ENCODE data around the gene NSD2.
"Not testable (repeated sequence)": the region's sequence is repeated elsewhere in the genome, so short reads cannot be mapped to it uniquely, and the experiment has no call there.

NSD2 gene

DNA sequence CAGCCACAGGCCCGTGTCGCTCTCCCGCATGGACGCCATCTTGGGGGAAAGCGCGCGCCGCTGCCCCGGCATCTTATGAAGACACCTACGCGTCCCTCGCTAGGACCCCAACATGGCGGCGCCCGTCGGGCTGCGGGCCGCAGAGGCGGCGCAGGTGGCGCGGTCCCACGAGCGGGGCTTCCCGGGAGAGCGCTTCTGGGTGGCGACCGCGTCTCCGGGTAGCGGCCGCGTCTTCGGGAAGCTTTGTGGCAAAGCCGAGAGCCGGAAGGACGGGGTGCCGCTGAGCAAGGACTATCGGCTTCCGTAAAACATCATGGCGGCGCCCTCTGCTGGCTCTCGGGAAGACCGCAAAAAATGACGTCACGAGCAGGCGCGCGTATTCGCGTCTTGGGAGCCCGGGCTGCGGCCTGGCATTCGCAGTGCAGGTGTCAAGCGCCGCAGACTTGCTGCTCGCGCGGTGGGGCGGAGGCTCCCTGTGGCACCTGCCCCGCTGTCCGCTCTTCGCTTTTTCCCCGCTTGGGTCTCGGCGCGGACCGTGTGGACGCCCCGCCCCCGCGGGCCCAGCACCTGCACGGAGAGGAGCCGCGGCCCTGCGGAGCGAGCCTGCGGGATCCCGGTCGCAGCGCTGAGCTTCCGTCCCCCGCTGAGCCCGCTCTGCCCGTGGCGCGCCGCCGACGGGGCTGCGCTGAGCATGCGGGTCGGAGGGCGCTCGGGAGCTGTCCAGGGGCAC is 137.9 kb downstream of the NSD2 start, which contains the start of gene NELFA:
TSS of gene NELFA (minus strand) at position 54 of the 730 bp plus-strand sequence. CDS start at position 39, 15 bp downstream.
- no peaks in the 10 kb centered on the region for H3K9me3 ChIP-seq (ENCODE audit: control insufficient read depth, insufficient read depth, low read depth, low read length)
- H3K4me3 ChIP-seq (ENCODE audit: low read depth, low read length), result peak within 1 kb of the TSS; percentile 100
- peaks cover 5% of the 10 kb centered on the region; the same call in 1 of the 2 replicates for H3K4me1 ChIP-seq (ENCODE audit: control insufficient read depth, insufficient read depth, low read length)
- H3K9ac ChIP-seq (ENCODE audit: low read length), result peak within 1 kb of the TSS; percentile 95
- H3K27me3 ChIP-seq (ENCODE audit: control insufficient read depth, insufficient read depth, low read length), result no peaks in the 10 kb centered on the region
- H3K36me3 ChIP-seq (ENCODE audit: control insufficient read depth, insufficient read depth, low read length), result peaks cover 5% of the 10 kb centered on the region
- peak within 1 kb of the TSS; percentile 100 for H3K27ac ChIP-seq (ENCODE audit: low read depth, low read length)

DNA sequence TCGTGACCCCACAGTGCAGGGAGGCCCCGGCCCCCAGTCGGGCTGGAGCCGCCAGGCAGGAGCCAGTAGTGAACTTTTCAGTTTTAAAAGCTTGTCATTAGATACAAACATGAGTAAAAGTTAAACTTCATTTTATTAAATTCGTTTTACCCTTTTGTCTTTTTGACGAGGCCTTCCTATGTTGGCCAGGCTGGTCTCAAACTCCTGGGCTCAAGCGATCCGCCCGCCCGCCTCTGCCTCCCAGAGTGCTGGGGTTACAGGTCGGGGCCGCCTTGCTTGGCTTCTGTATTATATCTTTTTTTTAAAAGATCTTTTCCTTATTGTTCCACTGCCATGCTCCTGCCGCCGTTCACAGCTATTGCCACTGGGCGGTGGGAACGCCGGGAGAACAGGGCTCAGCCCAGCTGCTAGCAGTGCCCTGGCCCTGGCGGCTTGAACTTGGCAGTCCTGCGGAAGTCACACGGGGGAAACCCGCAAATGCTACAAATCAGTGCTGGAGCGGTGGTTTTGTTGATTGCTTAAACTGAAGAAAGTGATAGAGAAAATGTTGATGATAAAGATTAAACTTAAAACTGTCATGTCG is 138.5 kb downstream of the NSD2 start:
- Histone ChIP-seq H3K36me3 (ENCODE audit: control insufficient read depth, insufficient read depth, low read length) (peaks cover 5% of the 10 kb centered on the region), H3K9me3 (ENCODE audit: control insufficient read depth, insufficient read depth, low read depth, low read length) (no peaks in the 10 kb centered on the region), H3K9ac (ENCODE audit: low read length) (peak overlapping the region; percentile 95), H3K4me1 (ENCODE audit: control insufficient read depth, insufficient read depth, low read length) (peaks cover 5% of the 10 kb centered on the region; the same call in 1 of the 2 replicates), H3K27ac (ENCODE audit: low read depth, low read length) (peak overlapping the region; percentile 100), H3K27me3 (ENCODE audit: control insufficient read depth, insufficient read depth, low read length) (no peaks in the 10 kb centered on the region), H3K4me3 (ENCODE audit: low read depth, low read length) (peak overlapping the region; percentile 100)

DNA sequence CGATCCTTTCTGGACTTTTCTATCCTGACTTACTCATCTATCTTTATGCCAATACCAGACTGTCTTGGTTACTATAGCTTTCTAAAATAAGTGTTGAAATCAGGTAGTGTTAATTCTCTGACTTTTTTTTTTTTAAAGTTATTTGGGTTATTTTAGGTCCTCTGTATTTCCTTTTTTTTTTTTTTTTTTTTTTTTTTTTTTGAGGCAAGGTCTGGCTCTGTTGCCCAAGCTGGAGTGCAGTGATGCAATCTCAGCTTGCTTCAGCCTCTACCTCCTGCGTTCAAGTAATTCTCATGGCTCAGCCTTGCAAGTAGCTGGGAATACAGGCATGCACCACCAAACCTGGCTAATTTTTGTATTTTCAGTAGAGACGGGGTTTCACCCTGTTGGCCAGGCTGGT is 140.4 kb downstream of the NSD2 start:
- Histone ChIP-seq H3K27ac (ENCODE audit: low read depth, low read length) (no peak overlapping the region), H3K27me3 (ENCODE audit: control insufficient read depth, insufficient read depth, low read length) (no peaks in the 10 kb centered on the region), H3K36me3 (ENCODE audit: control insufficient read depth, insufficient read depth, low read length) (no peaks in the 10 kb centered on the region), H3K9me3 (ENCODE audit: control insufficient read depth, insufficient read depth, low read depth, low read length) (no peaks in the 10 kb centered on the region), H3K4me1 (ENCODE audit: control insufficient read depth, insufficient read depth, low read length) (peaks cover 5% of the 10 kb centered on the region; the same call in 1 of the 2 replicates), H3K9ac (ENCODE audit: low read length) (no peak overlapping the region), H3K4me3 (ENCODE audit: low read depth, low read length) (no peak overlapping the region)

DNA sequence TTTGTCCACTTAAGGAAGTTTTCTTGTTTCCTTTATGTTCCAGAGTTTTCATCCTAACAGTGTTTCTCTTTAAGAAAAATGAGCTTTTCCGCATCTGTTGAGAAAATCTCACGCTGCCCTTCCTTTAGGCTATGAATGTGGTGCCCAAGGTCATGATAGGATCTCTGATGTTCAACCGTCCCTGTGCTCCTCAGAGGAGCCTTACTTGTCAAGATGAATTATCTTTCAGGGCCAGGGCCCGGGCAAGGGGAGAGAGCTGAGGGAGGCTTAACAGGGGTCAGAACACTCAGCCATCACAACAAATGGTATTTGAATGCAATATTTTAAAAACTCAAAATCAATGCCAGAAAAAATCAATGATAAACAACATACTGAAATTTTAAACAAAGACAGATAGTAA is 143.8 kb downstream of the NSD2 start:
- Histone ChIP-seq H3K9me3 (ENCODE audit: control insufficient read depth, insufficient read depth, low read depth, low read length) (no peaks in the 10 kb centered on the region), H3K4me1 (ENCODE audit: control insufficient read depth, insufficient read depth, low read length) (0 out of 2 replicates have a peak, but pooled peaks cover under 1% of the 10 kb centered on the region), H3K9ac (ENCODE audit: low read length) (no peak overlapping the region), H3K27me3 (ENCODE audit: control insufficient read depth, insufficient read depth, low read length) (no peaks in the 10 kb centered on the region; the same call in 1 of the 2 replicates), H3K4me3 (ENCODE audit: low read depth, low read length) (no peak overlapping the region), H3K36me3 (ENCODE audit: control insufficient read depth, insufficient read depth, low read length) (no peaks in the 10 kb centered on the region), H3K27ac (ENCODE audit: low read depth, low read length) (no peak overlapping the region)

DNA sequence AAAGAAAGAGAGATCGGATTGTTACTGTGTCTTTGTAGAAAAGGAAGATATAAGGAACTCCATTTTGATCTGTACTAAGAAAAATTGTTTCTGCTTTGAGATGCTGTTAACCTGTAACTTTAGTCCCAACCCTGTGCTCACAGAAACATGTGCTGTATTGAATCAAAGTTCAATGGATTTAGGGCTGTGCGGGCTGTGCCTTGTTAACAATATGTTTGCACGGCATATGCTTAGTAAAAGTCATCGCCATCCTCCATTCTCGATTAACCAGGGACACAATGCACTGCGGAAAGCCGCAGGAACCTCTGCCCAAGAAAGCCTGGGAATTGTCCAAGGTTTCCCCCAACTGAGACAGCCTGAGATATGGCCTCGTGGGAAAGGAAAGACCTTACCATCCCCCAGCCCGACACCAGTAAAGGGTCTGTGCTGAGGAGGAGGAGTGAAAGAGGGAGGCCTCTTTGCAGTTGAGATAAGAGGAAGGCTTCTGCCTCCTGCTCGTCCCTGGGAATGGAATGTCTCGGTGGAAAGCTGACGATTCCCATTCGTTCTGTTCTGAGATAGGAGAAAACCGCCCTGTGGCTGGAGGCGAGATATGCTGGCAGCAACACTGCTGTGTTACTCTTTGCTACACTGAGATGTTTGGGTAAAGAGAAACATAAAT is 150.3 kb downstream of the NSD2 start:
- H3K4me3 ChIP-seq (ENCODE audit: low read depth, low read length); H3K27me3 ChIP-seq (ENCODE audit: control insufficient read depth, insufficient read depth, low read length); H3K36me3 ChIP-seq (ENCODE audit: control insufficient read depth, insufficient read depth, low read length): not testable (repeated sequence)

DNA sequence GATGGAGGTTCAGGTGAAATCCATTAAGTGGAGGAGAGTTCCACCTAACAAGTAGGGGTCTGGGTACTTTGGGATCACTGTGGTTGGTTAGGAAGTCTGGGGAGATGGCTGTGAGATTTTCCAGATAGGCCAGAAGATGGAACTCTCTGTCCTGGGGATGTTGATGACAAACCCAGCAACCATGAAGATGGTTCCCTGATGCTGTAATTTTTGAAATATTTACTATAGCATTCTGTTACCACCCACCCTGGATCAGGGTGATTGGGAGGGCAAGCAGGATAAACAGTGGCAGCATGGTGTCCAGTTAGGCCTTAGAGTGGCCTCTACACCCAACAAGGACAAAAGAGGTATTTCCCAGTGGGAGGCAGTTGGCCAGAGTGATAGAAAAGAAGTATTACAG is 153.5 kb downstream of the NSD2 start:
- Histone ChIP-seq H3K36me3 (ENCODE audit: control insufficient read depth, insufficient read depth, low read length) (no peaks in the 10 kb centered on the region), H3K4me3 (ENCODE audit: low read depth, low read length) (no peak overlapping the region), H3K9ac (ENCODE audit: low read length) (no peak overlapping the region), H3K9me3 (ENCODE audit: control insufficient read depth, insufficient read depth, low read depth, low read length) (peaks cover 10% of the 10 kb centered on the region), H3K27ac (ENCODE audit: low read depth, low read length) (no peak overlapping the region), H3K4me1 (ENCODE audit: control insufficient read depth, insufficient read depth, low read length) (peaks cover 3% of the 10 kb centered on the region; the same call in 1 of the 2 replicates), H3K27me3 (ENCODE audit: control insufficient read depth, insufficient read depth, low read length) (peaks cover 7% of the 10 kb centered on the region)

More for the DNA sequence above, 150.3 kb downstream of the NSD2 start:
- not testable (repeated sequence) for H3K9ac ChIP-seq (ENCODE audit: low read length); H3K27ac ChIP-seq (ENCODE audit: low read depth, low read length); H3K4me1 ChIP-seq (ENCODE audit: control insufficient read depth, insufficient read depth, low read length); H3K9me3 ChIP-seq (ENCODE audit: control insufficient read depth, insufficient read depth, low read depth, low read length)

DNA sequence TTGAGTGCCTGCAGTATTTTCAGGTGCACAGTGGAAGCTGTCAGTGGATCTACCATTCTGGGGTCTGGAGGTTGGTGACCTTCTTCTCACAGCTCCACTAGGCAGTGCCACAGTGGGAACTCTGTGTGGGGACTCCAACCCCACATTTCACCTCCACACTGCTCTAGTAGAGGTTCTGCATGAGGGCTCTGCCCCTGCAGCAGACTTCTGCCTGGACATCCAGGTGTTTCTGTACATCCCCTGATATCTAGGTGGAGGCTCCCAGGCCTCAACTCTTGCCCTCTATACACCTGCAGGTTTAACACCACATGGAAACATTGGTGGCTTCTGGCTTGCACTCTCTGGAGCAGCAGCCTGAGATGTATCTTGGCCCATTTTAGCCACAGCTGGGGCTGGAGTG is 154.6 kb downstream of the NSD2 start:
- no peak overlapping the region for H3K4me3 ChIP-seq (ENCODE audit: low read depth, low read length)
- no peak overlapping the region for H3K27ac ChIP-seq (ENCODE audit: low read depth, low read length)
- peaks cover 10% of the 10 kb centered on the region for H3K9me3 ChIP-seq (ENCODE audit: control insufficient read depth, insufficient read depth, low read depth, low read length)
- no peak overlapping the region for H3K9ac ChIP-seq (ENCODE audit: low read length)
- no peaks in the 10 kb centered on the region for H3K36me3 ChIP-seq (ENCODE audit: control insufficient read depth, insufficient read depth, low read length)
- peaks cover 3% of the 10 kb centered on the region; the same call in 1 of the 2 replicates for H3K4me1 ChIP-seq (ENCODE audit: control insufficient read depth, insufficient read depth, low read length)
- H3K27me3 ChIP-seq (ENCODE audit: control insufficient read depth, insufficient read depth, low read length), result peaks cover 11% of the 10 kb centered on the region

DNA sequence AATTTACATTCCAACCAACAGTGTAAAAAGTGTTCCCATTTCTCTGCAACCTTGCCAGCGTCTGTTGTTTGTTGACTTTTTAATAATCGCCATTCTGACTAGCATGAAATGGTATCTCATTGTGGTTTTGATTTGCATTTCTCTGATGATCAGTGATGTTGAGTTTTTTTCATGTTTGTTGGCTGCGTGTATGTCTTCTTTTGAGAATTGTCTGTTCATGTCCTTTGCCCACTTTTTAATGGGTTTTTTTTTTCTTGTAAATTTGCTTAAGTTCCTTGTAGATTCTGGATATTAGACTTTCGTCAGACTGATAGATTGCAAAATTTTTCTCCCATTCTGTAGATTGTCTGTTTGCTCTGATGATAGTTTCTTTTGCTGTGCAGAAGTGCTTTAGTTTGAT is 155.9 kb downstream of the NSD2 start:
- H3K36me3 ChIP-seq (ENCODE audit: control insufficient read depth, insufficient read depth, low read length); H3K4me3 ChIP-seq (ENCODE audit: low read depth, low read length); H3K9ac ChIP-seq (ENCODE audit: low read length); H3K27ac ChIP-seq (ENCODE audit: low read depth, low read length); H3K4me1 ChIP-seq (ENCODE audit: control insufficient read depth, insufficient read depth, low read length): not testable (repeated sequence)
- Histone ChIP-seq H3K9me3 (ENCODE audit: control insufficient read depth, insufficient read depth, low read depth, low read length) (peaks cover 10% of the 10 kb centered on the region), H3K27me3 (ENCODE audit: control insufficient read depth, insufficient read depth, low read length) (peaks cover 11% of the 10 kb centered on the region)

DNA sequence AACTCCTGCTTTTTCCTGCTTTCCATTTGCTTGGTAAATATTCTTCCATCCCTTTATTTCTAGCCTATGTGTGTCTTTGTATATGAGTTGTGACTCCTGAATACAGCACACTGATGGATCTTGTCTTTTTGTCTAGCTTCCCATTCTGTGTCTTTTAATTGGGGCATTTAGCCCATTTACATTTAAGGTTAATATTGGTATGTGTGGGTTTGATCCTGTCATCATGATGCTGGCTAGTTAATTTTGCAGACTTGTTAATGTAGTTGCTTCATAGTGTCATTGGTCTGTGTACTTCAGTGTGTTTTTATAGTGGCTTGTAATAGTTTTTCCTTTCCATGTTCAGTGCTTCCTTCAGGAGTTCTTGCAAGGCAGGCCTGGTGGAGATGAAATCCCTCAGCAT is 160.0 kb downstream of the NSD2 start:
- H3K27ac ChIP-seq (ENCODE audit: low read depth, low read length); H3K9ac ChIP-seq (ENCODE audit: low read length): not testable (repeated sequence)
- peaks cover 34% of the 10 kb centered on the region for H3K27me3 ChIP-seq (ENCODE audit: control insufficient read depth, insufficient read depth, low read length)

More for the DNA sequence above, 160.0 kb downstream of the NSD2 start:
- H3K36me3 ChIP-seq (ENCODE audit: control insufficient read depth, insufficient read depth, low read length); H3K4me3 ChIP-seq (ENCODE audit: low read depth, low read length); H3K9me3 ChIP-seq (ENCODE audit: control insufficient read depth, insufficient read depth, low read depth, low read length); H3K4me1 ChIP-seq (ENCODE audit: control insufficient read depth, insufficient read depth, low read length): not testable (repeated sequence)

Measured in HUES6 (cell line).